NAMALWA (cell line): ENCODE data around the gene IL1RL1.

Experiments
- DNase-seq: peaks from one replicate; pipeline ENCODE4 v3.0.0-alpha.2; 2015; ENCODE audit warnings: low spot score

The IL1RL1 gene

GRCh38 chr2:102310964-102311640 is at the start of gene IL1RL1:
Gene IL1RL1, plus strand, starts transcription at chr2:102311563. Its CDS starts 26,702 bp downstream, at chr2:102338265.
- DNase-seq: no peak

DNA sequence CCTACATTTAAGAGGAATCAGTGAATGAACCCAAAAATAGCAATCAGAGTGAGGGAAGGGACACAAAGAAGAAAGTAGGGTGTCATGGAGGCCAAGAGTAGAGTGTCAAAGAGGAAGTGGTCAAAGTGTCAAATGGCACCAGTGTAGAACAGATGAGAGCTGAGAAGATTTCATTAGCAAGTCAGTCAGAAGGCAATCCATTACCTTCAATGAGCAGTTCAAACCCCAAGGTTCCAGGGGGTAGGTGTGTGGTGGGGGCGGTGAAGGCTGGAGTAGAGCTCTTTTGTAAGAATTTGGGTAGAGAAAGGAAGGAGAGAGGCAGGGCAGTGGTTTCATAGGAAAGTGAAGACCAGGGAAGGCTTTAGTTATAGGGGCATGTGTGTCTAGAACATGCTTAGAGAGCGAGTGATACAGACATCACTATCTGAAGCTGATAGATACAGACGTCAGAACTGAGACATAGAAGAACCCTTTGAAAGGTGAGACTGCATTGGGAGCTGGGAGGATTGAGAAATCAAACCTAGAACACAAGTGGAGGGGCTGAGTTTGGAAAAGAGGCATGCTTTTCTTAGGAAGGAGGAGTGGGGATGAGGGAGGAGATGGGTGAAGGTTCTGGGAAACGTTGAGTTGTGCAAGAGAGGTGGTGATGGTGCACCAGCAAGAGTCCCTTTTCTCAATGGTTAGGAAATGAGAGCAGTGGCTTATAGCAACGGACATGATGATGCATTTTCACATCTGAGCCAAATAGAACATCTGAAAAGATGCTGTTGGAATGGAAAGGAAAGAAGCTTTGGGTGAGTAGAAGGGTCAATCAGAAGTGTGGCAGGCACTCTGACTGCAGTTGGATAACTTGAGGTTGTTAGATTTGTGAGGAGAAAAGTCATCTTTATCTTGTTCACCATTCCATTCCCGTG is 48.9 kb upstream of the IL1RL1 start:
- DNase-seq: no peak

- no peak for DNase-seq
Measured at GRCh38 chr2:102264952-102265351, 46.4 kb upstream of the IL1RL1 start.

DNA sequence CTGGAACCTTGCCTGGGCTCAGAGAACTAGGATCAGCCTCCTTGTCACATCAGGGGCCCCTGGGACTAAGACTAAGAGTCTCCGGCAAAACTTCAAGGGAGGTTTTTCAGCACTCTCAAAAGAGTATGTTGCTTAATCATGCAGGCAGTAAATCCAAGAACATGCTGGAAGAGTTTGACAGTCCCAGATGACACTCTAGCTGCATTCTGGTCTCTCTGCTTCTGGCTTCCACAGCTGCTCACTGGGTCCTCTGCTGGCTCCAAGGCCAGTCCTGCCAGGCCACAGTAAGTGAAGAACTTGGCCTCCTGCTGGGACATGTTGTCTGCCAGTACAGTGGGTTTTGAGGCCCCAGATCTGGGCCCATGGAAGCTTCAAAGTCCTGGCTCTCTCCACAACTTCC is 45.2 kb upstream of the IL1RL1 start:
- no peak for DNase-seq

DNA sequence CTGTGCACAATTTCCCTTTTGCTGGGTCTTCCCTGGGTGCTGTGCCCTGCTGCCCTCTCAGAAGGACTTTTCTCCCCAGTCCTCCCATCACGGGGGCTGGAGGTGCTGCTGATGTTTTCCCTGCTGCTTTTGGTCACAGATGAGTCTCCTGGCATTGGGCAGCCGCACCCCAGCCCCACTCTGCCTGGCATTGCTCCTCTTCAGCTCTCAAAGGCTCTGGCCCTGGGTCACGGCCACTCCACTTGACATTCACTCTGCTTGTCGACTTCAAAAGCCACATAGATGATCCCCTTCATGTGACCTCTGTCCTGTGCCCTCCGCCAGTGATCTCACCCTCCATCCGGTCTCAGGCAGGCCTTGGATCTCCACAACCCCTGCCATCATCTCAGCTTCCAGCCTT is 43.6 kb upstream of the IL1RL1 start:
- no peak for DNase-seq

DNA sequence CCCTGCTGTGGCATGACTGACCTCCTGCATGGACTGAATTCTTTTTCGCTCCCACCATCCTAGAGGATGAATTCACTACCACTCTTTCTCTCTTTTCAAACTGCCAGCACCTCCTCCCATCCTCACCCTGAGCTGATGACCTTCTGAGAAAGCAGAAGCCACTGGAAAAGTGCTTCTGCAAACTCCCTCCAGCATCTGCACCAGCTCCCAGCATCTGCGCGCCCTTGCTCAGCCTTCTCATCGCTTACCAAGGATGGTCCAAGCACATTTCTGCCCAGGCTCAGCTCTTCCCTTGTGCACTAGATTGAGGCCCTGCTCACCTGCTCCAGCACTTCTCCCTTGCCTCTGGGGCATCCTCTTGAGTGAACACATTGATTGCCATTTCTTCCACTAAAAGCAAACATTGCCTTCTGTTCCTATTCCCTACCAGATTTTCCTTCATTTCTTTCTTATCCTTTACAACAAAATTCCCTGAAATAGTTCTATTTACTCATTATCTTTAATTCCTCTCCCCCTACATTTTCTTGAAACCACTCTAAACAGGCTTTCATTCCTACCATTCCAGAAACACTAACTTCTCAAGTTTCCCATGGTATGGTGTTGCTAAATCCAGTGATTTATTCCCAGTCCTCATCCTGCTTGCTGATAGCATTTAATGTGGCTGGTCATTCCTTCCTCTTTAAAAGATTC is 42.7 kb upstream of the IL1RL1 start:
- DNase-seq: no peak

DNA sequence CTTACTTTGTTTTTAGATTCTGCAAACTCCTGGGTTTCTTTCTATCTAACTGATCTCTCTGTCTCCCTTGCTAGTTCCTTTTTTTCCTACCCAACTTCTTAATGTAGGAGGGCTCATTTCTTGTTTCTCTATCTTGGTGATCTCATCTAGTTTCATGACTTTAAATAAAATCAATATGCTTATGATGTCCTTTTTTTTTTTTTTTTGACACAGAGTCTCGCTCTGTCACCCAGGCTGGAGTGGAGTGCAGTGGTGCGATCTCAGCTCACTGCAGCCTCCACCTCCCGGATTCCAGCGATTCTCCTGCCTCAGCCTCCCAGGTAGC is 42.2 kb upstream of the IL1RL1 start:
- no peak for DNase-seq

DNA sequence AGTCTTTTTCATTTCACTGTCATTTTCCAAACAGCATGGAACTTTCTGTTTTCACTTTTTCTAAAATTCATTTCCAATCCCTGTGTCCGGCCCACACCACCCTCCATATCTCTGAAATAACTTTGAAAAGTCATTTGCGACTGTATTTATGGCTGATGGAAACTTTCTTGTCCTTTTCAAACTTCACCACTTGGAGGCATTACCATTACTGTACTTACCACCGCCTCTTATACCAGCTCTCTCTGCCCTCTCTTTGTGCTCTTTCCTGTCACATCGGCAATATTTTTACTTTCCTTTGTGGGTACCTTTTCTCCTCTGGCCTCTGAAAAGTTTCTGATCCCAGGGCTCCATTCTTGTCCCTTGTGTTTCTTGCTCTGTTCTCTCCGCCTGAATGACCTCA is 39.5 kb upstream of the IL1RL1 start:
- peak; percentile 11 for DNase-seq

DNA sequence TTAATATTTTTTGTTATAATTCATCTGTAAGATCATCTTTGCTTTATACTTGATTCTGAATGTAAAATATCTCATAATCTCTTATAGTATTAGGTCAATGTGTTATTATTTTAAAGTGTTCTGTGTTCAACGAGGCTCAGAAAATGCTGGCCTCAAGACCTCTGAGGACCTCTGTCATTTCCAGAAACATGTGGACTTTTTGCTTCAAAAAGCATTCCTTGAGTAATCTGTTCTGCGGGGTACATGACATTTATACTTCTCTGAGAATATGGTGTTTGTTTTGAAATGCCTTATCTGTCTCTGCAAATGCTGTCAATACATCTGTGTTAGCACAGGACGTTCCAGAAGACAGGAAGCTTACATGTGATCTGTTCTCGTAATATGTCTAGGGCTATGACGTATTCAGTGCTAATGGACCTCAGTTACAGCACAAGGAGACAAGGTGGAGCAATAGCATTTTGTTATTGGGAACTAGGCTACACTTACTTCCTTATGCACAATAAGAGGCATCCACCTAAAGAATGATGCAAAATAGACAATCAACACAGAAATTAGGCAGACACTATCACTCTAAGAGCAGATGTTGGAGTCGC is 37.6 kb upstream of the IL1RL1 start:
- no peak for DNase-seq

DNA sequence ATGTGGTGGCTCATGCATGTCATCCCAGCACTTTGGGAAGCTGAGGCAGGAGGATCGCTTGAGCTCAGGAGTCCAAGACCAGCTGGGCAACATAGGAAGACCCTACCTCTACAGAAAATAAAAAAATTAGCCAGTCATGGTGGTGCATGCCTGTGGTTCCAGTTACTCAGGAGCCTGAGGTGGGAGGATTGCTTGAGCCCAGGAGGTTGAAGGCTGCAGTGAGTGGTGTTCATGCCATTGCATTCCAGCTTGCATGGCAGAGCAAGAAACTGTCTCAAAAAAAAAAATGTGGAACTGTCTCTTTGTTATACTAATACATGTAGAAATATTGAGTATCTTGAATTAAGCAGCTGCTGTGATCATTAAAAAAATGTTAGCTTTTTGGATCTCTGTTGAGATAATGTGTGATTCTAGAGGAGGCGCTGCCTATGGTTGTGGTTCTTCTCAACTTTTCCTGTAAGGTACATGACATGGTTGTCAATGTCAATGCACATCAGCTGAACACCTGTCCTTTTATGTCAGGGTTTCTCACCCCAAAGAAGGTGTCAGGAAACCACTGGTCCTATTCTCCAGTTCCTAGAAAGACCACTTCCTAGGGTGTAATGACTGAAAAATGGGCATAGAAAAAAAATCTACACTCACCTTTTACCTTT is 34.7 kb upstream of the IL1RL1 start:
- no peak for DNase-seq

DNA sequence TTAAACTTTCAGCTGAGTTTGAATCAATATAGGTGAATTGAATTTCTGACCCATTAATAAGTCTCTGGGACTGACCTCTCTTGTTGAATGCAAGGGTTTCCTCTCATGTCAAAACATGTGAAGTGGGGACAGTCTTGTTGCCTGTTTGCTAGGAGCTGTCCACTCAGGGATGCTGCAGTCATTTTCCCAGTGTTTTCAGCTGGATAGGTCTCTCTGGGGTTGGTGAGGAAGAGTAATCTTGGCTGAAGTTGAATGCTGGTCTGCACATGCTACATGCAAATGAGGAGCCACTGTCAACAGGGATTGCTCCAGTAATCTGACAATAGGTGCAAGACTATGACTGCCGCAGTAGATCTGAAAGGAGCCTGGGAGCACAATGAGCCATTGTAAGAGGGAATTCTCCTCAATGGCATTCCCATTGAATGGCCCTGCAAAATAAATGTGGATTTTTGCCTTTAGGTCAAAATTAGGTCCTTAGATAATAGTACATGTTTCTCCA is 34.1 kb upstream of the IL1RL1 start:
- no peak for DNase-seq

DNA sequence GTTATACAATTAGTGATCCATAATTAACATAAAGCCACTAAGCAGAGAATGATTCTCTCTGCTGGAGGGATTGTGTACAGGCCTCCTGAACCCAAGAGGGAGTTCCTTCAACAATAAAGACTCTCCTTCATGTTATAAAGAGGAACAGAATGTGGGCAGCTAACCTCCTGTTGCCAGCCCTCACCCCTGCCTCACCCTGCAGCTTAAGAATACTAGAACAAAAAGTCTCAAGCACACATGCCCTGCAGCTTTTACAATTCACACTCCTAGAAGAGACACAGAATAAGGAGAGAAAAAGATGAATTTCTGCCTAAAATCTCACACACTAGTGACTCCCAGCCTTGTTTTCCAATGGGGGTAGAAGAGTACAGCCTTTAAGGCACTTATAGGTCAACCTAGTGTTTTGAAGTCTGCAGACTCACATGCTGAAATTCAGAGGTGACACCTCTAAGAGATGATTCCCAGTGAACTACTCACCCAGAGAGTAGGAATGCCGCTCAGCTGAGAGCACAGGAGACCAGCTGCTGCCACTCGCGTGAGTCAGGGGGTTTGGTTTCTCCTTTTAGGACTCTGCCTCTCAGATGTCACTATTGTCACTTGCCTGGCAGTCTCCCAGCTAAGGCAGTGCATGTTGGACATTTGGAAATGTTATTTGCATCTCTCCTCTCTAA is 32.5 kb upstream of the IL1RL1 start:
- no peak for DNase-seq

DNA sequence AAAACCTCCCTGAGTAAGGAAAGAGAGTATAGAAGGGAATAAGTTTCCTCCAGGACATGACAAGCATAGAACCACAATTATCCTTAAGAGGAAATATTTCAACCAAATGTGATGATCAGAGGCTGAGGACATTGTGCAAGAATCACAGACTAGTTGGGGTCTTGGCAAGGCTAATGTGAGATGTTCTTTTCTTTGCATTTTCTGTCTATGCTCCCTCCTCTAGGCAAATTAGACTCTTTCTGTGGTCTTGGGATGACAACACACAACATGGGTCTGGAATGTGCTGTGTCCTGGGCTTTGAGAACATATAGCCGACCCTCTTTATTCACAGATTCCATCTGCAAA is 32.0 kb upstream of the IL1RL1 start:
- DNase-seq: no peak

DNA sequence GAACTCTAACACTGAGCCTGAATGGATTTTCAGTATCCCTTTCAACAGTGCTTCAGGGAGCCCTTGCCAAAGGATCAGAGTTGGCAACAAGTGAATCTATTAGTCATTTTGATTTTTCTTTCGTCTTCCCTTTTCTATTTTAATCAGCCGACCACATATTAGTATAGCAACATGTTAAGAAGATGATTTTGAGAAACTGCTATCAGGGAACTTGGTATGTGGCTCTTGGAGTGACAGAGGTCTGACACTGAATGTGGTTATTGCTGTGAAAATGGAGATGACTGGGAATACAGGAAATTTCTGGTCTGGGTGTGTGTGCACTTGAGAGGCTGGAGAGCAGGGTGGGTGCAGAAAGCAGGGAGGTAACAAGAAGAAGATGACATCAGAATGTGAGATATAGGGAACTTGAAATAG is 28.7 kb upstream of the IL1RL1 start:
- no peak for DNase-seq

DNA sequence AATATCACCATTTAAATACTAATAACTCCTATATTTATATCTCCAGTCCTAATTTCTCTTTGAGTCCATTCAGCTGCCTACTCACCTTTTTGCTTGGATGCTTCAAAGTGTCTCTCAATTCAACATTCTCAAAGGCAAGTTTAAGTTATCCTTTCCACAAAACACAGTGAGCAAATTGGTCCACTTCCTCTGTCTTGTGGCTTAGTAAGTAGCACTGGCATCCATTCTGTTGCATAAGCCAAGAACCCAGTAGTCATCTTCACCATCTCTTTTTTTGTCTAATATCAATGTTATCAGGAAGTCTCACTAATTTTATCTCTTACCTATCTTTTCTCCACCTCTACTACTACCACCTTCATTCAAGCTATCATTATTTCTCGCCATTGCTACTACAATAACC is 27.4 kb upstream of the IL1RL1 start:
- no peak for DNase-seq

GRCh38 chr2:102284611-102285010 is 26.8 kb upstream of the IL1RL1 start:
- no peak for DNase-seq

DNA sequence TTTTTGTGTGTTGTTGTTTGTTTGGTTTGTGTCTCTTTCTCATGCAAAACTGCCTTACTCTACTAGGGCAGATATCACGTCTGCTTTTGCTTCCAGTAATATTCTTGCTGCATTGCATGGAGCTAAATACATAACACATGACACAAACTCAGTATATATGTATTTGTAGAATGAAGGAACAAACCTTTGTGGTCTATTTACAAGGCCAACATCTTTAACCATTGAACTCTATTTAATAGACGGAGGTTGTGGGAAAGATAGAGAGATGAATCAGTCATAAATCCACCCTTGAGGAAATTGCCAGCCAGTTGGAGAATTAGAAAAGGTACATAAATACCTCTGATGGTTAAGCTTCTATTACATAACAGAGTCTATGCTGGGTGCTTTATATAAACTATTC is 26.0 kb upstream of the IL1RL1 start:
- no peak for DNase-seq

DNA sequence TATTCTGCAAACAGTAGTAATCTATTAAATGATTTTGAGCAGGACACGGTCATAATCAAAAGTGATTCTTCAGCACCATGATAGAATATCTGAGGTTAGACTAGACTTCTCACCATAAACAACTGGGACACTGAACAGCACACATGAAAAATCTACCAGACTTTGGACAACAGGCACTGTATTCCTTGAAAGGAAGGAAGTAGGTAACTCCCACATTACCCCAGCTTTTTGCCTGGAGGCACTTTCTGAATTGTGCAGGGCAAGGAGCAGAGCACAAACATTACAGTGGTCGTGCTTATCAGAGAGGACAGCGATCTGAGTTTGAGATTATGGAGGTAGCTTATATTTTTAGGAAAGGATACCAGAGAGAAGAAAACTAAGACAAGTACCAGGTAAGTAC is 25.3 kb upstream of the IL1RL1 start:
- no peak for DNase-seq

DNA sequence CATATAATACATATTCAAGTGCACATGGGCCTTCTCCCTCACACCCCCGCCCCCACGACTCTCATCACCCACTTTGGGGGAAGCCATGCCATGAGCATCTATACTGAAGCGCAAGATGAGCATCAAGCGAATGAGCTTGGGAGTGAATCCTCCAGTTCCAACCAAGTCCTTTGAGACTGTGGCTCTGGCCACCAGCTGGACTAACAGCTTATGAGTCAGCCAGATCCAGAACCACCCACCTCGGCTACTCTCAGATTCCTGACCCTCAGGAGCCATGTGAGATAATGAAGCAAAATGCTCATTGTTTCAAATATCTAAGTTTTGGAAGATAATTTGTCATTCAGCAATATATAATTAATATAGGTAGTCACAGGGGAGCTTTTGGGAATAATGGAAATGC is 22.2 kb upstream of the IL1RL1 start:
- no peak for DNase-seq

GRCh38 chr2:102290594-102290993 is 20.8 kb upstream of the IL1RL1 start:
- no peak for DNase-seq

GRCh38 chr2:102291319-102292075 is 19.9 kb upstream of the IL1RL1 start:
- DNase-seq: no peak
